Heart left ventricle (tissue), 16 donors: ENCODE data around the gene RPL18. TPM values are rescaled to one million over a fixed set of nuclear protein-coding genes. Genes with fewer than 3 reads are reported as not detected.

ENCODE experiments used
- ATAC-seq, 4 donors: fragments of 200-7000 bp; cut with Tn5 transposase; one replicate each; pipeline ENCODE4 v1.9.1; 2020 to 2022; ENCODE audit warnings: moderate library complexity in 4 of 4, mild to moderate bottlenecking in 3 of 4, moderate number of reproducible peaks in 1 of 4
- DNase-seq, 5 donors: peaks; one replicate each; pipeline ENCODE4 v3.0.0-alpha.2; 2020
- H3K27ac ChIP-seq, 12 donors: fragments of 200-600 bp; sonication (generic) in 4 of 12; one replicate each; pipeline versions ENCODE4 v1.5.0 to v1.8.0; 2016 to 2022; ENCODE audit warnings: mild to moderate bottlenecking in 2 of 12
- H3K27me3 ChIP-seq, 9 donors: fragments of 200-600 bp; sonication (generic) in 2 of 9; one replicate each; pipeline versions ENCODE4 v1.5.1 to v1.8.0; 2016 to 2022; ENCODE audit warnings: mild to moderate bottlenecking in 3 of 9
- H3K36me3 ChIP-seq, 9 donors: fragments of 200-600 bp; sonication (generic) in 2 of 9; one replicate each; pipeline versions ENCODE4 v1.5.0 to v1.8.0; 2018 to 2022; ENCODE audit warnings: mild to moderate bottlenecking in 2 of 9
- H3K4me1 ChIP-seq, 12 donors: fragments of 200-600 bp; sonication (generic) in 4 of 12; one replicate each; pipeline versions ENCODE4 v1.5.0 to v1.8.0; 2016 to 2022; ENCODE audit warnings: mild to moderate bottlenecking in 3 of 12
- H3K4me3 ChIP-seq, 12 donors: fragments of 200-600 bp; sonication (generic) in 4 of 12; one replicate each; pipeline versions ENCODE4 v1.5.0 to v1.8.0; 2017 to 2022; ENCODE audit warnings: mild to moderate bottlenecking in 9 of 12, moderate library complexity in 4 of 12
- H3K9me3 ChIP-seq, 12 donors: fragments of 200-600 bp; sonication (generic) in 4 of 12; one replicate each; pipeline versions ENCODE4 v1.5.0 to v1.8.0; 2016 to 2022; ENCODE audit warnings: mild to moderate bottlenecking in 1 of 12
- POLR2A ChIP-seq, 2 donors: fragments of 450-650 bp; IDR thresholded peaks; one replicate each; pipeline ENCODE4 v1.6.1; 2017; ENCODE audit warnings: antibody characterized with exemption in 2 of 2, mild to moderate bottlenecking in 2 of 2, moderate library complexity in 2 of 2
- WGBS, 4 donors: extraction: QIAGEN DNeasy Blood & Tissue Kit in 2 of 4; methylation state at CpG; one replicate each; pipeline versions ENCODE4 v1.1.5 to v1.1.7; 2013 to 2018; 5-methylcytosine and 5-hydroxymethylcytosine counted together
- intact Hi-C, 10 donors: fragments of 100-400 bp; cut with DNase I; formaldehyde crosslinking; loops; one replicate each; pipeline versions ENCODE4 v1.11.1 to v1.14.2; 2022
- polyA plus RNA-seq, 2 donors: library from polyadenylated mRNA; stranded (reverse); fragments of 200-250 nt; gene quantifications; one replicate each; pipeline ENCODE4 v1.2.3, GENCODE V29; 2013
- total RNA-seq, 9 donors: library from RNA; depleted of rRNA in 2 of 9; stranded (reverse); fragments of >200 nt in 2 of 9; fragmentation: NEBNext Ultra II Directional in 3 of 9; extraction: Animal tissue kit (Norgen Biotek cat#: 25700) in 3 of 9; gene quantifications; one replicate each; pipeline versions ENCODE4 v1.1.0 to v1.2.4, GENCODE V29; 2016 to 2023
- TF ChIP-seq, protein P1 (sequence below), 12 donors: fragments of 200-600 bp; sonication (generic) in 4 of 12; IDR thresholded peaks; one replicate each; pipeline versions ENCODE4 v1.5.0 to v1.8.0; 2018 to 2022; ENCODE audit warnings: antibody characterized with exemption in 12 of 12, mild to moderate bottlenecking in 5 of 12
- donor health status: ischemic (EF 13 %, LVEDD 7.1; RV severe dilation, severe dysfunction).
- donor health status: healthy with polysubstance abuse.
- donor health status: DM: no; HTN: yes; CAD: no.
- donor health status: DM: no; HTN: no; CAD: no.
- donor health status: ischemic (EF 25% LVEDD 6.9; RV normal size, moderate dysfunction).
- donor health status: ischemic (EF 25% LVEDD 5.7; RV mildly dilated, moderate dysfunction).
- donor health status: healthy.
- donor health status: DM: yes; HTN: yes; CAD: no.
- donor health status: ischemic (EF 35%, LVEDD 5.7; RV mildly dilated, moderate dysfunction).
- donor health status: nonischemic (EF 11% LVEDD 7.7; RV severe dilation, severe dysfunction).
- donor health status: DM: yes; HTN: yes; CAD: no.
- donor health status: PGD.
- donor health status: ischemic (EF 29% LVEDD 5.4; RV normal size, mild dysfunction).
- donor health status: nonischemic (EF 23%, LVEDD 6.1; RV moderate dilation, normal function).

RPL18 gene
- total and polyA plus RNA-seq, 11 donors = 470 to 1,773 (median 714) TPM

DNA sequence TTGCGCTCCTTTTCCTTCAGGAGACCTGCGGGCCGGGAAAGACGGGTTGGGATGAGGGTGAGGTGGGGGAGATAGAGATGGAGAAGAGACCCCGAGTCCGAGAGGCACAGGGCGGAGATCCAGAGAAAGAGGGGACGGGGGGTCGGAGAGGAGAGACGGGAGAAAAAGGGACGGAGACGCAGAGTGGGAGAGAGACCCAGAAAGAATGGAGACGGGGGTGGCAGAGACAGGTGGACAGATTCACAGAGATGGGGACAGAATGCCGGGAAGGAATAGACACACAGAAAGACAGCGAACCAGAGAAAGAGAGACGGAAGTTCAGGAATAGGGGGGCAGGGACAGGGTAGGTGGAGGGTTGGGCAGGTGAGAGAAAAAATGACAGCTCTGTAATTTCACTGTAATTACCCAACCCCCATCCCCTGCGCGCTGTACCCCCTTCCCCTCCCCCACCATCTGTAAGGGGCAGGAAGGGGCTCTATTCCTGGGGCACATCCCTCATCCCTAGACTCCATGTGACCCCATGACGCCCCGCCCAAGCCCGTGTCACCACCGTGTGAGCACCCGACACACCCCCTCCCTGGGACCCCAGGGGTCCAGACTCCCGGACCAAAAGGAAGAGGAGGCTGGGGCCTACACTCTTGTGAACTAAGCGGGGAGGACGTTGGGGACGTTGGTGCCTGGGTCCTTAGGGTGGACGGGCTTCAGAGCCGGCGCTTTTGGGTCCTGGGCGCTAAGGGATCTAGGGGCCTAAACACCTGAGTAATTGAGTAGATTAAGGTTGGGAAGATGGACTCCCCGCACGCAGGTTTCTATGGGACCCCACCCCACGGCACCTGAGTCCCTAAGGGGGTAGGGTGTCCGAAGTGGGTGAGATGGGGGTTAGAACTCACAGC, 17.2 kb upstream of the RPL18 start:
- Histone ChIP-seq H3K27ac (peak overlapping the region; percentile 48 to 100 (median 96)), H3K4me3 (peak overlapping the region; percentile 19 to 93 (median 78)), H3K36me3 (peaks cover 0 to 24% (median 3%) of the 10 kb centered on the region in 9 donors), H3K4me1 (peaks cover 16 to 64% (median 46%) of the 10 kb centered on the region in 12 donors), H3K27me3 (no peaks in the 10 kb centered on the region), H3K9me3 (no peaks in the 10 kb centered on the region)
- ATAC-seq (no peak), DNase-seq (peak in 3 of 5 donors; percentile 69 to 79 (median 72))
- intact Hi-C loops = loop anchor here in 1 of 10 donors (2.0 to 5.0 kb wide), 2 partner anchors 17 to 336 kb away; partner anchors contain the start of genes RPL18 and SPHK2
- 1 to 3% (median 2%) methylated on average over 30 to 35 of the region's 35 CpGs for WGBS, 4 donors
- TF ChIP-seq, protein P1, sequence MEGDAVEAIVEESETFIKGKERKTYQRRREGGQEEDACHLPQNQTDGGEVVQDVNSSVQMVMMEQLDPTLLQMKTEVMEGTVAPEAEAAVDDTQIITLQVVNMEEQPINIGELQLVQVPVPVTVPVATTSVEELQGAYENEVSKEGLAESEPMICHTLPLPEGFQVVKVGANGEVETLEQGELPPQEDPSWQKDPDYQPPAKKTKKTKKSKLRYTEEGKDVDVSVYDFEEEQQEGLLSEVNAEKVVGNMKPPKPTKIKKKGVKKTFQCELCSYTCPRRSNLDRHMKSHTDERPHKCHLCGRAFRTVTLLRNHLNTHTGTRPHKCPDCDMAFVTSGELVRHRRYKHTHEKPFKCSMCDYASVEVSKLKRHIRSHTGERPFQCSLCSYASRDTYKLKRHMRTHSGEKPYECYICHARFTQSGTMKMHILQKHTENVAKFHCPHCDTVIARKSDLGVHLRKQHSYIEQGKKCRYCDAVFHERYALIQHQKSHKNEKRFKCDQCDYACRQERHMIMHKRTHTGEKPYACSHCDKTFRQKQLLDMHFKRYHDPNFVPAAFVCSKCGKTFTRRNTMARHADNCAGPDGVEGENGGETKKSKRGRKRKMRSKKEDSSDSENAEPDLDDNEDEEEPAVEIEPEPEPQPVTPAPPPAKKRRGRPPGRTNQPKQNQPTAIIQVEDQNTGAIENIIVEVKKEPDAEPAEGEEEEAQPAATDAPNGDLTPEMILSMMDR (IDR thresholded peaks at IDR 0.05) = no peak
- TF ChIP-seq POLR2A (IDR thresholded peaks at IDR 0.05) = no peak

DNA sequence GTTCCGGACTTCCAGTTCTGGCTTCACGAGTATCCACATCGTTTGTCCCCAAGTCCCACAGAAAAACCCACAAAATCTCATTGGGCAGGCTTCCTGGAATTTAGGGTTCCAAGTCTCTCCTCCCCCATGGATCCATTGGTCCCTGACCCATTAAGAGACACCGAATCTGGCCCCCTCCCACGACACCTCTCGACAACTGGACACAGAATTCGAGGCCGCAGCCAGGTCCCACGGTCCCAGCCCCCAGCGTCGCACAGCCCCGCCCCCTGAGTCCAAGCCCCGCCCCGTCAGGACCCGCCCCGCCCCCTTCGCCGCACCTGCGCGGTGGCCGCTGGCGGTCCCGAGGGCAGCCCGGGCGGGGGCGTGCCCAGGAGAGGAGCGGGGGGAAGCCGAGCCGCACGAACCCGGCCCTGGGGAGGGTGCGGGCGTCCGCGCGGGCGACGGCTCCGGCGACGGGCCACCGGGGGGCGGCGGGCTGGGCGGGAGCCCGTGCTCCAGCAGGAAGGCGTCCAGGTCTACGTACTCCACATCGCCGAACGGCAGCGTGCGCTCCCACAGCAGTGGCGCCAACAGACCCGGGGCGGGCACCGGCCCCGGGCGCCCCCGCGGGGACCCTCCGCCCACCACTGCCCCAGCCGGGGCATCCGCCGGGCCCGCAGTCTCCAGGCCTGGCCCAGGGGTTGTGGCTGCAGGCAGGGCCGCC, 16.4 kb upstream of the RPL18 start:
- peak in 3 of 4 donors; percentile 28 to 52 (median 37) for ATAC-seq
- Histone ChIP-seq H3K9me3 (no peaks in the 10 kb centered on the region), H3K36me3 (peaks cover 0 to 32% (median 3%) of the 10 kb centered on the region in 9 donors), H3K4me1 (peaks cover 18 to 72% (median 54%) of the 10 kb centered on the region in 12 donors), H3K4me3 (peak overlapping the region; percentile 19 to 93 (median 78)), H3K27me3 (no peaks in the 10 kb centered on the region), H3K27ac (peak overlapping the region; percentile 62 to 100 (median 96))
- 1 to 3% (median 2%) methylated on average over 17 to 67 of the region's 67 CpGs for WGBS, 4 donors
- peak in 1 of 2 donors; percentile 47 for TF ChIP-seq POLR2A (IDR thresholded peaks at IDR 0.05)
- TF ChIP-seq, protein P1 (IDR thresholded peaks at IDR 0.05) = no peak
- intact Hi-C loops = loop anchor here in 1 of 10 donors (5.0 kb wide), 1 partner anchor 337 kb away; no protein-coding TSS in a partner anchor
- DNase-seq = peak; percentile 72 to 87 (median 84)

DNA sequence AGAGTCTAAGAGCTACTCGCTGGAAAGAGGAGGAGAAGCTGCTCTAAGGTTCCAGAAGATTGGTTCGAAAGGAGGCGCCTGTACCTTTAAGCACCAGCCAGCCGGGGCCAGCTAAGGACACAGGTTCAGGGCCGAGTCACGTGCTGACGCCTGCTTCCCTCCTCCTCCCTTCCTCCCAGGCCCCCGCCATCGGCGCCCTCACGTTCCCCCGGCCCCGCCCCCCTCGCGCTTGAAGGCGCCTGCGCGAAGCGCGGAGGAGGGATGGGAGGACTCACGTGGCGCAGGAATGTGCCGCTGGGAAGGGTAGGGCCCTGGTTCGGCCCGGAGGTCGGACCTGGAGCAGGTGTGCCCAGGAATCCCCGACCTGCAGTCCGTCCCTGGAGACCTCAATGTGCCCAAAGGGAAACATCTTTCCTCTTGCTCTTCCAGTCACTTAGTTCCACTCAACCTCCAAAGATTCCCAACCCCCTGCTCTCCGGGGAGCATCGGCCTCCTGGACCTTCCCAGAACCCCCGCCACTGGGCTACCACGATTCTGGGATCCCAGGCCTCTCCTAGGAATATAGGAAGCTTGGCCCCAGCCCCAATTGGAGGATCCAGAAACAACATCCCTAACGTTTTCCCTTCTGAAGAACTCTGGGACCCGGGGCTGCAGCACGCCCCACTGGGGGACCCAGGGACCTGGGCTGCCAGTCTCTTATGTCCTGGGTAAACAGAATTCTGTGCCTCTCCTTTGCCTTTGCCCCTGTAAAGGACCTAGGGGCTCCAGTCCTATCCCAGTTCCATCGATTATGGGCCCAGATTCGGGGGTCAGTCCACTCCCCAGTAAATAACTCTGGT, 15.7 kb upstream of the RPL18 start:
- Histone ChIP-seq H3K4me3 (peak overlapping the region in 11 of 12 donors; percentile 58 to 93 (median 80)), H3K4me1 (peaks cover 20 to 80% (median 60%) of the 10 kb centered on the region in 12 donors), H3K27me3 (no peaks in the 10 kb centered on the region), H3K36me3 (peaks cover 0 to 40% (median 3%) of the 10 kb centered on the region in 9 donors), H3K9me3 (no peaks in the 10 kb centered on the region), H3K27ac (peak overlapping the region; percentile 62 to 100 (median 96))
- intact Hi-C loops = loop anchor here in 1 of 10 donors (5.0 kb wide), 1 partner anchor 338 kb away; no protein-coding TSS in a partner anchor
- DNase-seq (peak; percentile 97 to 98 (median 98)), ATAC-seq (peak; percentile 43 to 58 (median 56))
- WGBS, 4 donors = 5 to 7% (median 6%) methylated on average over 28 to 37 of the region's 37 CpGs
- TF ChIP-seq POLR2A (IDR thresholded peaks at IDR 0.05) = peak in 1 of 2 donors; percentile 39
- TF ChIP-seq, protein P1 (IDR thresholded peaks at IDR 0.05) = no peak
